ENCODE measurements around the gene AP2A2. TPM values are rescaled to one million over a fixed set of nuclear protein-coding genes. Genes with fewer than 3 reads are reported as not detected.

AP2A2 gene
- 100 TPM for total RNA-seq

DNA sequence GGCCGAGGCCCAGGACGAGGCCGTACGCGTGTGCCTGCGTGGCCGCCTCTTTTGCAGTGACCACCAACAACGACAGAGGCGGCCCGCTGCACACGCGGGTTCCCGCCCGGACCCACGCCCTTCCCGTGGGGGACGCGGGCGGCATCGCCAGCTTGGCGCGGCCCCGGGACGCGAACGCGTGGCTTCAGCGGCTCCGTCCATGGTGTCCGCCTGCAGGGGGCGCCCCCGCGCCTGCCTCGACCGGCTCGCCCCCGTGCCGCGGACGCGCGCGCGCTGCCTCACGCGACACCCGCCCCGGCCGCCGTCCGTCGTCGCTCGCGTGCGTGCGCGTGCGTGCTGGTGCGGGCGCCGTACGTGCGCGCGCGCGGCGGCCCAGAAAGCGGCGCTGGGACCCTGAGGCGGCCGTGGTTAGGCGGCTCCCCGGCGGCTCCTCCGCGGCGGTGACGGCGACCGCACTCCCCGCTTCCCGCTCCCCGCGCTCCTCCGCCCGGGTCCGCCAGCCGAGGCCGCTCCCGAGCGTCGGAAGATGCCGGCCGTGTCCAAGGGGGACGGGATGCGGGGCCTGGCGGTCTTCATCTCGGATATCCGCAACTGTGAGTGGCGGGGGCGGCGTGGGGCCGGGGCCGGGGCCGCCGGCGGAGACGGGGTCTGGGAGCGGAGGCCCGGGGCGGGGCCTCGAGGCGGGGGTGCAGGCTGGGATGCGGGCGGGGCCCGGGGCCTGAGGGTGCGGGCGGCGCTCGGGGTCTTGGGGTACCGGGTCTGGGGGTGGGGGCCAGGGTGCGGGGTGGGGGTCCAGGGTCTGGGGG is at the start of gene AP2A2:
AP2A2 (plus strand) TSS at position 375 of the 806 bp plus-strand sequence; CDS start at position 527, 152 bp downstream.
- DNase-seq (ENCODE audit: low spot score) = peak; percentile 85

DNA sequence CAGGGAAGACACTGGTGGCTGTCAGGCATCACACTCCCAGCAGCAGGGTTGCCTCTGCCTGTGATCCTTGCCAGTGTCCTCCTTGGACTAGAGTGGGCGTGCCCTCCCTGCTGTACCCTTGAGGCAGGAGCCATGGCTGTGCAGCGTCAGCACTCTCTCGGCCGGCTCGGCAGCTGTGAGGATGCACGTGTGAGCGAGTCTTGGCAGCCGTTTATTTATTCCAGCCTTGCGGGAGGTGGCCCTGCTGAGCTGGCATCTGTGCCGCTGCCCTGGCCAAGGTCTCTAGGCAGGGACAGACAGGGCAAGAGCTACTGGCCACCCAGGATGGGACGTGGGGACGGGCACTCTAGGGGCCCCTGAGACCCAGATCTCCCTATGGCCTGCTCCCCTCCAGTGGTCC is 49.1 kb upstream of the AP2A2 start:
- DNase-seq (ENCODE audit: low spot score) = no peak

DNA sequence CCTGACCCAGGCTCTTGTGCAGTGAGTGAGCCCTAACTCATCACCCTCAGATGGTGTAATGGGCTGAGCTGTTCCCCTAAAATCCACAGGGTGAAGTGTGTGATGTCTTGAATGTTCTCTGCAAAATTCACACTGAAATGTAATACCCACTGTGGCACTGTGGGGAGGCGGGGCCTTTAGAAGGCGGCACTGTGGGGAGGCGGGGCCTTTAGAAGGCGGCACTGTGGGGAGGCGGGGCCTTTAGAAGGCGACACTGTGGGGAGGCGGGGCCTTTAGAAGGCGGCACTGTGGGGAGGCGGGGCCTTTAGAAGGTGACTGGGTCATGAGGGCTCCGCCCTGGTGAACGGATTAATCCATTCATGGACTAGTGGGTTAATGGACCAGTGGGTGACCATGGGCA is 48.1 kb upstream of the AP2A2 start:
- no peak for DNase-seq (ENCODE audit: low spot score)

DNA sequence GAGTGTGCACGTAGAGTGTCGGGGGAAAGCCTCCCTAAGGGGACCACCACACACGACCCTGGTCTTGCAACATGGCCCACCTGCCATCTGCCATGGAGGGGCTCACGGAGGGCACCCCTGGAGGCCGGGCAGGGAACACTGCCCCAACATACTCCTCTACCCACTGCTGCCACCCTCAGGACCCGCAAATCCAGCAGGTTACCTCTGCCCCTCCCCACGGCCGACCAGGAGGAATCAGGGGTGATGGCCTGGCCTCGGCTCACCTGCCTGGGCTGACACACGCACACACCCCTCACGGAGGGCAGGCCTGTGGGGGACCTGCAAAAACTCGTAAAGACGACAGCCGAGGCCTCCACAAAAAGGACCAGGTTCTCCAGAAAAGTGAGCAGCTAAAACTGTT is 45.2 kb upstream of the AP2A2 start:
- DNase-seq (ENCODE audit: low spot score) = no peak

DNA sequence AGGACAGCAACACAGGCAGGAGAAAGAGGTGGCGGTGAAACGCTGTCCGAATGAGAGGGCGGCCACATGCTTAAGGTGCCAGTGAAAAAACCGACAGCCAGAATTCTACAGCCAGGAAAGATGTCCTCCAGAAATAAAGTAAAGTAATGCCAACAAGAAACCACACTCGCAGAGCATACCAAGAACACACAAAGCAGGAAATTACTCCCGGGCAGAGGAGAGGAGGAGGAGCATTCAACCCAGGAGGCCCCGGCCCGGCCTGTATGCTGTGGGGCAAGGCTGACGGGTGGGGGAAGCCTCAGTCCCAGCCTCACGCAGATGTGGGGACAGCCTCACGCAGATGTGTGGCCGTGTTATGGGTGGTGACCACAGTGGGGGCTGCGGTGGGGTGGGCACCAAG is 43.1 kb upstream of the AP2A2 start:
- DNase-seq (ENCODE audit: low spot score) = no peak

DNA sequence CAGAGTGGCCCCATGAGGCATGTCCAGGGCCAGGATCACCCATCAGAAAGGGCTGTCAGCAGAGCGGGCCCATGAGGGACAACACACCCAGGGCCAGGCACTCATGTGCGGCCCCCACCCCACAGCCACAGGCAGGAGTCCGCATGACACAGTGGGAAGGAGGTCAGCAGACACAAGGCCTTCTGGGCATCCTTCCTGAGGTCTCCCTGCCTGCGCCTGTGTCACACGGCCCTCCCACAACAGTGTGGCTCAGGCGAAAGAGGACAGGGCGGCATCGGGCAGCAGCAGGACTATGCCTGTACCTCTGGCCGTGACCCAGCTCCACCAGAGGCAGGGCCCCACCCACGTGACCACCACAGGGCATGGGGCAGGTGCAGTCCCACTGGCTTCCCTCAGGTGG is 42.1 kb upstream of the AP2A2 start:
- DNase-seq (ENCODE audit: low spot score) = no peak

DNA sequence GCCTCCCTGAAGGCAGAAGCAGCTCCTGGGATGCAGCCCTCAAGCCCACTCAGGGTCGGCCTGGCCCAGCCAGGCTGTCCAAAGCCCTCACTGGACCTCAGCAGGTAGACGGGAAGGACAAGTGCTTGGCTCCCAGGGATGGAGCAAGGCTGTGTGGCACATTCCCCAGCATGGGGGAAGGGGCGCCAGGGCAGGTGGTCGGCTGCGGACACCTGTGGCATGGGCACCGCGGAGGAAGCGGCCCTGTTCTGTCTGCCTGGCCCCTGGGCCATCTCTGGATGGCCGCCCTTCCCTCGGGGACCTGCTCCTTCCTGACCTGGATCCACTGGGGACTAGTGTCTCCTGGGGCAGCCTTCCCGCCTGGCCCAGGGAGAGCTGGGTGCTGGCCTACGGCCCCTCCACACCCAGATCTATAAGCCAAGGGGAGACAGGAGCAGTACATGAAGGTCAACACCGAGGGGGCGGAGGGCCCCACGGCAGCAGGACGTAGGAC is 41.0 kb upstream of the AP2A2 start:
- DNase-seq (ENCODE audit: low spot score) = no peak

DNA sequence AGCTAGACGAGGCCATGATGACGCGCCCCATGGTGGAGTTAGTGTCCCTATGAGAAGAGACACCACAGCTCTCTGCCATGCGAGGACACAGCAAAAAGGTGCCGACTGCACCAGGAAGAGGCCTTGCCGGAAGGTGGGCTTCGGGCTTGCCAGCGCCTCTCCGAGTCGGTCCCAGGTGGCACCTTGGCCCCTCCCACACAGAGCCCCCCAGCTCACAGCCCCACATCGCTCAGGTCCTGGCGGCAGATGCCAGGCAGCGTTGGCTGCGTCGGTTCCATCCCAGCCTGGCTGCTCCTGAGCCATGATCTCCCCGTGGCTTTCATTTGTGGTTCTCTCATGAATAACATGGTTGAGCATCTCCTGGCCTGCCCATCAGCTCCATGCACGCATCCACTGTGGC is 39.1 kb upstream of the AP2A2 start:
- DNase-seq (ENCODE audit: low spot score) = no peak

DNA sequence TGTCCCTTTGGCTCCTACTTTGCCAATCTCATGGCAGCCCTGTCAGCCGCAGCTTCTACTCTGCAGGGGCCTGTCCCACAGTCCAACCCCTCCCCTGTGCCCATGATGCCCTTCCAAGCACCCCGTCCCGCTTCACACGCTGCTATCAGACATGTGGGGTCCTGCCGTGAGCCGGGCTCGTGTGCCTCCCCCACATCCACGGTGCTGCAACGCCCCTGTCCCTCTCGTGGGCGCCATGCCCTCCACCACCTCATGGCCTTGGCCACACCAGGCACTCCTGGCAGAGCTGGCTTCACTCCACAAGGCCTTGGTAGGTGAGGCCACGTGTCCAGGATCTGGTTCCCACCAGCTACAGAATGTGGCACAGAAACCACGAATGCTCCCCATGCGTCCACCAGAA is 38.1 kb upstream of the AP2A2 start:
- no peak for DNase-seq (ENCODE audit: low spot score)

DNA sequence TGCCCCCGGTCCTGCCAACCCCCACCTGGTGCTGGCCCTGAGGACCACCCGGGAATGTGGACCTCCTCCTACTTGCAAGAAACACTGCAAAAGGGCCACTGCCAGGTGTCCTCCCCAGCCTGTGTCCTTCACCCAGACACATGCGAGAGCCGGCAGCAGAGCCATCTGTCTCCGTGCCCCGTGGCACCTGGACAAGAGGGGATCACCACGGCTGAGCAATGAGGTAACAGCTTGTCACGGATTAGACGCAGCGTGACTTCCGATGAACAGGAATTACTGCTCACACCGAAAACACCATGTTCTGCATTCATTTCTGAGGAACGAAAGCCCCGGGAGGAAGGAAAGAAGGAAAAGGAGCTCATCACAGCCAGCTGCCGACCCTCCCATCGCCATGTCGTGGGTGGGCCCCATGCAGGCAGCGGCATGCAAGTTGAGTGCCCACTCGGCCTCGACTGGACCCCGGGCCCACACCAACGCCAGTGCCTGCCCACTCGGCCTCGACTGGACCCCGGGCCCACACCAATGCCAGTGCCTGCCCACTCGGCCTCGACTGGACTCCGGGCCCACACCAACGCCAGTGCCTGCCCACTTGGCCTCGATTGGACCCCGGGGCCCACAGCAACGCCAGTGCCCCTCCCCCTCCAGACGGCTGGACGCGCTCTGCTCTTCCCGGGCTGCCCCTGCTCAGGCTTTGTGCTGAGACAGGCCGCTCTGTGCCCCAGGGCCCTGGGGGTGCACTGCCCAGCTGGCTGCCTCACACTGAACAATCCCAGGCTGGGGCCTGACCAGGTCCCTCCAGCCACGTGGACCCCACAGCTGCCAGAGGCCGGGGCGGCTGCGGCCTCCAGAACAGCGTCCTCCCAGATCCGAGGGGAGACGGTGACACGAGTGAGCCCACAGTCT is 37.1 kb upstream of the AP2A2 start:
- no peak for DNase-seq (ENCODE audit: low spot score)

DNA sequence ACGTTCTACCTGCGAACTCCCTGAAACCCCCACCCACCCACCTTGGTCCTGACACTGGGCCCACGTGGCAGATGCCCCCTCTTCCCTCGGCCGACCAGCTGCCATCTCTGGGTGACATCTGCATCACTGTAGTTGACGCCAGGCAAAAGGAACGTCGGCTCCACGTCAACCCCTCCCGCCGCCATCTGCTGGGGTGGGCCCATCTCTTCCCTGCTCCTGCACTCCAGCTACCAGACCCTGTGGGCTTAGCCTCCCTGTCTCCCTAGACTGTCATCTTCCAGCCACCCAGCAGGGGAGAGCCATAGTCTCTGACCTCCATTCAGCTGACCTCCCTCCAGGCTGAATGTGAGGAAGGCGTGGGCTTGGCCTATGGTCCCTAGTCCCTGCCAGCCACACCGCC is 36.4 kb upstream of the AP2A2 start:
- no peak for DNase-seq (ENCODE audit: low spot score)

DNA sequence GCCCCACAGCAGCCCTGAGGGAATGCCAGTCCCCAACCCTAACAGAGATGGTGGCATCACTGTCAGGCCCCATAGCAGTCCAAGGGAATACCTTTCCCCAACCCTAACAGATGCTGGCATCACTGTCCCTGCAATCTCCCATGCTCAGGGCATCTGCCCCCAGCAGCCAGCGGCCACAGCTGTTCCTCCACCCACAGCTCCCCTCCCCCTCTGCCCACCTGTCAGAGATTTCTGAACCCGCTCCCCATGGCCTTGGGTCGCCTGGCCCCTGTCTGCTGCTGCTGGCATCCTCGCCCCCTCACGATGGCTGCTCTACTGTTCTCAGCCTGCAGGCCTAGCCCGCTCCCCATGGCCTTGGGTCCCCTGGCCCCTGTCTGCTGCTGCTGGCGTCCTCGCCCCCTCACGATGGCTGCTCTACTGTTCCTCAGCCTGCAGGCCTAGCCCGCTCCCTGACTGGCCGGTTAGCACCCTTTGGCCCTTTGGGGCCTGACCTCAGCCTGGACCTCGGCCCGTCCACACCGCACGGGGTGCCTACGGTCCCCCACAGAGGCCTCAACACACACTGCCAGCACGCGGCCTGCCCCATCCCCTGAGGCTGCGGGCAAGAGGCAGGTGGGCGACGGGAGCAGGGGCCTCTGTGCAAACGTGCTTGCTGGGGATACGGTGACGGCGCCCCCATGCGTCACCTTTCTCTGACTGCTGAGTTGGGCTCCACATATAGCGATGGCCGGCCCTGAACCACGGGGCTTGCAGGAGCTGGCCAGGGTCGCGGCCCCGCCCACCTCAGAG is 35.8 kb upstream of the AP2A2 start:
- no peak for DNase-seq (ENCODE audit: low spot score)

DNA sequence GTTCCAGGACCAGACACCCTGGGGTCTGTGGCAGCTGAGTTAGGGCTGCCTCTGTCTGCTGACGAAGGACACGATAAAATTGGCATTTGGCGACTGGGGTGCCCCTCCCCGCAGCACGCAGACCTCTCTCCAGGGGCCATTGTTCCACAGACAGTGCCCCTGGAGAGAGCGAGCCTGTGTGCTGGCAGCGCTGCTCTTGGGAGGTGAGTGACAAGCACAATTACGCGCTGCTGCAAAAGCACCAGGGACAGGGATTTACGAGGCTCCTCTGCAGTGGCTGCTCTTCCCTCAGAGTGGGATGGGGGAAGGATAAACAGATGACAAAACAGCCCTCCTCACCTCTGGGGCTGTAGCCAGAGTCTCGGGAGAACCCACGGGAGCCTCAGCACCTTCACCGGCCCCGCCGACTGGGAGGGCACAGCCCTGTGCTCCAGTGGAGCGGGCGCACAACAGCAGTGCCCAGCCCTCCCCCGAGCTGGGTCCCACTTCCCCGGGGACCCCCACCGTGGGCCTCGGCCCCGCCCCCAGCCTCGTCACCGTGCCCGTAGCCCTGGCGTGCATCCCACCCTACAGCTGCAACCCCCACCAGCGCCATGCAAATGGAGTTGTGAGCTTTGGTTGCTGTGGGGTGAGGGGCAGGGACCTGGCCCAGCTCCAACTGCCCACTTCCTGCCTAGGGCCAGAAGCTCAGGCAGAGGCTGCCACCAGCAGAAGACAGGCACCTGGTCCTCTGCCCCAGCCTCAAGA is 34.7 kb upstream of the AP2A2 start:
- DNase-seq (ENCODE audit: low spot score) = no peak

DNA sequence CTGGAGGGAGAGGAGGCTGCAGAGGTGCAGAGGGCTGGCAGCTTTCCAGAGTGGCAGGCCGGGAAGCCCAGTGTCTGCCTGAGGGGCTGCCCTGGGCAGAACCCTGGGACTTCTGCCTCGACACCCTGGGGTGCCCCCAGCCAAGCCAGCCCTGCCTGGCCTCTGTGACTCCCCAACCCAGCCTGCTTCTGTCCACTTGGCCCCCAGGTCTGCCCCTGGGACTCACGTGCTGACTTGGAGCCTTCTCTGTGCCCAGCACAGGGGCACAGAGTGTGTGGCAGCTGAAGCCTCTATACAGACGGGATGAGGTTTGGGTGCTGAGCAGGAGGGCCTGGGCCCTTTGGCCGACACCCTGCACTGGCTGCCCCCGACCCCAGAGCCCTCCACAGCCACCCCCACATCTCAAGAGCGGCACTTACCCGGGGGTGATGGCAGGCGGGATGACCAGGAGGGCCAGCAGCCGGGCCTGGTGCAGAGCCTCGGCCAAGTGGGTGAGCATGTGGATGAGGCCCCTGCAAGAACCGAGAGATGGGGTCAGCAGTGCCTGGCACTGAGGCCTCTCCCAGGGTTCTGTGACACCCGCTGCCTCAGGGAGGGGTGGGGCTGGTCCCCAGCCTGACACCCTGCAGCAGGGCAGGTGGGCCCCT is 32.5 kb upstream of the AP2A2 start:
- DNase-seq (ENCODE audit: low spot score) = no peak

DNA sequence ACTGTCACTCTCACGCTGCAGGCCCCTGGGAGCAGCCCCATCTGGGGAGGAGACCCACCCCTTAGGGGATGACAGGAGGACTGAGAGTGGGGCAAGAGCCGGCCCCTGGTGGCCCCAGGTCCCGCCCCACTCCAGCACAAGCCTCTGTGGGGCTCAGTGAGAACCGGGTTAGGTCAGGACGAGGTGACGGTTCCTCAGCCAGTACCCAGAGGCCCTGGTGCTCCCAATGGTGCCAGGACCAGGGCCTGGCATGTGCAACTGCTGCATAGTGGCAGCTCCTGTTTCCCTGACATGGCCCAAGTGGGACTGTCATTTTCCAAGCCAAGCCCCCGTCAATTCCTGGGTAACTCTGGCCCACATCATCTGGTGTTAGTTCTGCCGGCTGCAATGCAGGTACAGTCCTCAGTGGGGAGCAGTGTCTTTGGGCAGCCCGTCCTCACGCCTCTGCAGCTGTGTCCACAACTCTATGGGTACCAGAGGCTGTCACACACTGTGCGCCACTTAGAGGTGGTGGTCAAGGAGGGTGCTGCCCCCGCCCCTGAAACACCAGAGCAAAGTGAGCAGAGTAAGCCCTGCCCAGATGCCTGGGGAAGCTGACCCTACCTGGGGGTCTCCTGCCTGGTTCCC is 31.0 kb upstream of the AP2A2 start:
- no peak for DNase-seq (ENCODE audit: low spot score)

DNA sequence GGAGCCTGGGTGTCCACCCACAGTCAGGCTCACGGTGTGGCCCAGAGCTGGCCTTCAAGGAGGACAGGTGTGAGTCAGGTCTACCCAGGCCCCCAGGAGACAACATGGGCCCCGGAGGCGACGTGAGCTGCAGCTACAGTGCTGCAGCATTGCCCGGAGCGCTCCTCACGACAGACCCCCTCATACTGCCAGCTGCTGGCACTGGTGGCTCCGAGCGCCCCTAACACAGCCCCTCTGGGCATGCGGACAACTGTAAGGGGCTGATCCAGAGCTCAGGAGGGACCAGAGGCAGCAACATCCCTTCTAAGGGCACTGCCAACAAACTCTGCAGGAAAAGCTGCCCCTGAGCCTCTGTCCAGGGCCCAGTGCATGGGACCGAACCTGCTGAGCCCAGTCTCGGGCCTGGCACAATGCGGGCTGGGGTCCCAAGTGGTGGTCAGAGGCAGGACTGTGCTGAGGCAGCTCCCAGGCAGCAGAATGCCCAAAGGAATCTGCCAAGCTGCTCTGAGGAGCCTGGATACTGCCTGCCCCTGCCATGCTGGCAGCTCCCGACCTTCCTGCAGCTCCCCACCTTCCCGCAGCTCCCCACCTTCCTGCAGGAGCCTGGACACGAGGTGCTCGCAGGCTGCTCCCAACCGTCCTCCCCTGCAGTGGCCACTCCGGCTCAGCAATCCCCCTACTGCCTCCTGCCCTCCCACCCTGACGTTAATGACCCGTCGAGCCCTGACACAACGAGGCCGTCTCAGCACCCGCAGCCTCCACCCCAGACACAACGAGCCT is 30.1 kb upstream of the AP2A2 start:
- no peak for DNase-seq (ENCODE audit: low spot score)

DNA sequence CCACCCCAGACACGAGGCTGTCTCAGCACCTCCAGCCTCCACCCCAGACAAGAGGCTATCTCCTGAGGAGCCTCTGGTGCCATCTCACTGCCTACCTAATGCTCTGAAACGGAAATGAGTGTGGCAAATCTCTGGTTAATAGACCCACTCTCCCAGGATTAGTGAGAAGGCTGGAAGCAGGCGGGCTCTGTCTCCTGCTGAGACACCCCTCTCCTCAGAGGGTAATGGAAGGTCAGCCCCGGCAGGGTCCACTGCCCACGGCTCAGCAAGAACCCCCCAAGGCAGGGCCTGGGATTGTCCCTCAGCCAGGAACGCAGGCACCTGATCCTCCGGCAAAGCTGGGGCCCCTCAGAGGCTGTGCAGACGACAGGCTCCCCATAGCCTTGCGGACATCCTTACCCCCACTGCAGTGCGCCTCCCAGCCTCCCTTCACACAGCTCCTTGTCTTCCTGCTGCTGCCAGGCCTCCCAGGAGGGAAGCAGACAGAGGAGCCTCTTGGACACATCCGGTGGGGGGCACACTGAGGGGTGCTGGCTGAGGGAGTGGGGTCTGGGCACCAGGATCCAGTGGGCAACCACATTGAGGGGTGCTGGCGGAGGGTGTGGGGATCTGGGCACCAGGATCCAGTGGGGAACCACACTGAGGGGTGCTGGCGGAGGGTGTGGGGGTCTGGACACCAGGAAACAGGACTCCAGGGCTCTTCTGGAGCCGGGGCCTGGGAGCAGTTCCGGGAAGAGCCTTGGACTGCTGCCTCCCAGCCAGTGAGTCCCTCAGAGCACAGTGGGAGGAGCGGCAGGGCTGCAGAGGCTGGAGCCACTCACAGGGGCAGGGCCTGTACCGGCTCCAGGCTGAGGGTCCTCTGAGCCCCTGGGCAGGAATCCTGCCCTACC is 28.2 kb upstream of the AP2A2 start:
- no peak for DNase-seq (ENCODE audit: low spot score)

DNA sequence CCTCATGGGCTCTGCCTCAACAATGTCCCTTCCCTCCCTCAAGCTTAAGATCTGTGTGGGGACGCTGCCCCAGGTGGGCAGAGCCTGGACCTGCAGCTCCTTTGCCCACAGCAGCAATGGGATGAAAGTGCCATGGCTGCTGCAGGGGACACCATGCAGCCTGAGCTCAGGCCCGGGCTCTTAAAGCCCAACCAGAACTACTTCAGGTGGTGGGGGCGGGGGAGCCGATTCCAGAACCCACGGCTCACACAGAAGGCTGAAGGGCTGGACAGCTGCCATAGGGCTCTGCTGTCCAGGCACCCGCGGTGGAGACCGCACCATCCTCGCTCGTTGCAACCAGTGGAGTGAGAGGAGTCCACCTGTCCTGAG is 27.5 kb upstream of the AP2A2 start:
- no peak for DNase-seq (ENCODE audit: low spot score)
